PC-3 (cell line): ENCODE measurements around the gene GALNT14.

Experiments used
- CTCF ChIP-seq: fragments of 300-600 bp; sonication (generic); conservative IDR thresholded peaks from 2 replicates; pipeline ENCODE4 v1.5.1; 2017; ENCODE audit warnings: antibody characterized with exemption, low read depth, mild to moderate bottlenecking, low read length
- EZH2 ChIP-seq: fragments of 300-600 bp; sonication (generic); IDR thresholded peaks from one replicate; pipeline ENCODE4 v1.6.1; 2017; ENCODE audit warnings: antibody characterized with exemption, mild to moderate bottlenecking, low read length; ENCODE audit not compliant: unreplicated experiment

GRCh38 chr2:30955516-30956132 is 182.6 kb downstream of the GALNT14 start:
- TF ChIP-seq CTCF (no peak), EZH2 (no peak)
